Measurements from ENCODE around the gene PSMD2.
"Not testable (repeated sequence)": the region's sequence is repeated elsewhere in the genome, so short reads cannot be mapped to it uniquely, and the experiment has no call there.

The PSMD2 gene

DNA sequence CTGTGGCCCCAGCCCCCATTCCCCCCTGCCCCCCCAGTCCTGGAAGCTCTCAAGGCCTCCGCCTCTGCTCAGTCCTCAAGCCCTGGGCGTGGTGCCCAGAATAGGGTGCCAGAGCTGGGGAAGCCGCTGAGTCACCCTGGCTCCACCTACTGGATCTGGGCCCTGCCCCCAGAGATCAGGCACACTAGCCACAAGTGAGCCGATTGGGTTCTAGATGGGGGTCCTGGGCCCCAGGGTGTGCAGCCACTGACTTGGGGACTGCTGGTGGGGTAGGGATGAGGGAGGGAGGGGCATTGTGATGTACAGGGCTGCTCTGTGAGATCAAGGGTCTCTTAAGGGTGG, 21.0 kb downstream of the PSMD2 start:
- DNase-seq = peak; percentile 32

- DNase-seq = no peak
Measured at GRCh38 chr3:184321666-184322065, 22.6 kb downstream of the PSMD2 start.

GRCh38 chr3:184322731-184323487, 23.9 kb downstream of the PSMD2 start:
- no peak for DNase-seq

DNA sequence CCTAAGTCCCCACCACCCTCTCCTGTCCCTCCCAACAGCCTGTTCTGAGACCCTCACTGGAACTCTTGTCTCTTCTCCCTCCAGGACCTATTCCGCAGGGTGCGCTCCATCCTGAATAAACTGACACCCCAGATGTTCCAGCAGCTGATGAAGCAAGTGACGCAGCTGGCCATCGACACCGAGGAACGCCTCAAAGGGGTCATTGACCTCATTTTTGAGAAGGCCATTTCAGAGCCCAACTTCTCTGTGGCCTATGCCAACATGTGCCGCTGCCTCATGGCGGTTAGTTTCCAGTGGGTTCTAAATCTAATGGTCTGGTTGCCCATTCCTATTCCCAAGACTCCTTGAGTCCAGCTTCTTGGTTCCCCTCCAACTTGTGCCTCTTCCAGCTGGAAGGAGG, 24.7 kb downstream of the PSMD2 start:
- no peak for DNase-seq

- DNase-seq = no peak
Measured at GRCh38 chr3:184325269-184325668, 26.2 kb downstream of the PSMD2 start.

DNA sequence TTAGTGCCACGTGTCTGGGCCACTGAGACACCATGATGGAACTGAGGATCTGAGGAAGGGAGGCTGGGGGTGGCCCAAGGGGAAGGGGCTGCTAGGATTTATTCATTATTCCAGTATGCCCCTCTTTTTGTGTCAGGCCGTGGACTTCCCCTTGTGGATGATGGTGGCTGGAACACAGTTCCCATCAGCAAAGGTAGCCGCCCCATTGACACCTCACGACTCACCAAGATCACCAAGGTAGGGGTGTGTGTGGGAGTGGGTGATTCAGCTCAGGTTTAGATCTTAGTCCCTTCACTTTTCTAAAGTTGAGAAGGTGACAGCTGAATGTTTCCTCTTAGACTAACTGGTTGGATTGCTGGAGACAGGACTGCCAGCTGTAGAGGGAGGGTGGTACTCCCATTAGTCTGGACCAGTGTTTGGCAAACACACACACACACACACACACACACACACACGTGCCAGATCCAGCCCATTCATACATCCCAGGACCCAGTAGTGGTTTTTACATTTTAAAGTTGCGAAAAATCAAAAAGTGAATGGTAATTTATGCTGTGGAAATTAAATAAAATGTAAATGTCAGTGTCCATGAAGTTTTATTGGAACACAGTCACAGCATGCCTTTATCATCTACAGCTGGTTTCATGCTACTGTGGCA, 26.8 kb downstream of the PSMD2 start:
- no peak for DNase-seq

DNA sequence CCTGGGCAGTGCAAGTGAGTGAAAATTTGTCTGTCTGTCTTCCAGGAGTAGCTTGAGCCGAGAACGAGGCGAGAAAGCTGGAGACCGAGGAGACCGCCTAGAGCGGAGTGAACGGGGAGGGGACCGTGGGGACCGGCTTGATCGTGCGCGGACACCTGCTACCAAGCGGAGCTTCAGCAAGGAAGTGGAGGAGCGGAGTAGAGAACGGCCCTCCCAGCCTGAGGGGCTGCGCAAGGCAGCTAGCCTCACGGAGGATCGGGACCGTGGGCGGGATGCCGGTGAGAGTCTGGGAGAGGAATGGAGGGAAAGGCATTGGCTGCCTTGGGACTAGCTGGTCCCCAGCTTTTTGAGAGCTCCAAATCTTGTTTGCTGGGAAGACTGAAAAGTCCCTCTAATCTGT, 28.1 kb downstream of the PSMD2 start:
- no peak for DNase-seq

GRCh38 chr3:184328516-184328915, 29.5 kb downstream of the PSMD2 start:
- no peak for DNase-seq

DNA sequence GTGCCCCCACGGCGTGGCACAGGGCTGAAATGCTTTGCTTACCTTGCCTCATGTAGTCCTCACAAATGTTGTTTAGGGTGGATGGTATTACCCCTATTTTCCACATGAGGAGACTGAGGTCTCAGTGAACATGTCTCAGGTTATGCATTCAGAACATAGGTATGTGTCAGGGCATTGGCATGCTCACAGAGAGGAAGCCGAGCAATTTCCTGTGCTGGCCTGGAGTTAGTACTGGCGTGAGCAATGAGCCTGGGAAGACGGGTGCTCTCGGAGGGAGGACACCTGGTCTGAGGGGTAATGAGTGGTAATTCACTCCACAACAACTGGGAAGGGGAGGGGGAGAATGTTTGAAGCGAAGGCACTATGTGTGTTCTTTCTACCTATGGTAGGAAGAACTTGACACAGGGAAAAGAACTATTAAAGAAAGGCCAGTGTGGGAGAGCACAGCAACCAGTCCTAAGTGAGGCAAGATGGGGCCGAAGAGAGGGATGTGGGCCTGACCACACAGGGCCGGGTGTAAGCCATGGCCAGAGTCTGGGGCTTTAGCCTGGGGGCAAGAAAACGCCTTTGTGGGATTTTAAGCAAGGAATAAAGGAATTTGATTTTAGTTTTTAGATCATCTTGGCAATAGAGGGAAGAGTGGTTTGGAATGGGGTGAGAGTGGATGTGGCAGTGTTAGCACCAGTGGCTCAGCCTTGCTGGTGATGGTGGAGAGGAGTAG, 33.5 kb downstream of the PSMD2 start:
- DNase-seq = no peak

DNA sequence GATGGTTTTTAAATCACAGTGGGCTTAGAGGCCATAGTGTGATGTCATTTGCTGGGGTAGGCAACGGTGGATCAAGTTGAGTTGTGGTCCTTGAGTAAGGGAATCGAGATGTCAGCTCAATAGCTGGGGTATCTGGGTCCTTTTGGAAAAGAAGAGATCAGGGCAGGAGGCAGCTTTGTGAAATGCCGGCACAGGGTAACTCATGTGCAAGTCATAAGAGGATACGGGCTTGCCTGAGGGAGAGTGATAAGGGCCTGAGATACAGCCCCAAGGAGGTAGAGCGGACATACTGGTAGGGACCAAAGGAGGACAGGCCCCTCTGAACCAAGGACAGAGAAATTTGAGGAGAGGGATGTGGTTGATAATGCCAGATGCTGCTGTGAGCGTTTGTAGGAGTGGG, 34.1 kb downstream of the PSMD2 start:
- no peak for DNase-seq

GRCh38 chr3:184333700-184334099, 34.7 kb downstream of the PSMD2 start:
- DNase-seq = no peak

DNA sequence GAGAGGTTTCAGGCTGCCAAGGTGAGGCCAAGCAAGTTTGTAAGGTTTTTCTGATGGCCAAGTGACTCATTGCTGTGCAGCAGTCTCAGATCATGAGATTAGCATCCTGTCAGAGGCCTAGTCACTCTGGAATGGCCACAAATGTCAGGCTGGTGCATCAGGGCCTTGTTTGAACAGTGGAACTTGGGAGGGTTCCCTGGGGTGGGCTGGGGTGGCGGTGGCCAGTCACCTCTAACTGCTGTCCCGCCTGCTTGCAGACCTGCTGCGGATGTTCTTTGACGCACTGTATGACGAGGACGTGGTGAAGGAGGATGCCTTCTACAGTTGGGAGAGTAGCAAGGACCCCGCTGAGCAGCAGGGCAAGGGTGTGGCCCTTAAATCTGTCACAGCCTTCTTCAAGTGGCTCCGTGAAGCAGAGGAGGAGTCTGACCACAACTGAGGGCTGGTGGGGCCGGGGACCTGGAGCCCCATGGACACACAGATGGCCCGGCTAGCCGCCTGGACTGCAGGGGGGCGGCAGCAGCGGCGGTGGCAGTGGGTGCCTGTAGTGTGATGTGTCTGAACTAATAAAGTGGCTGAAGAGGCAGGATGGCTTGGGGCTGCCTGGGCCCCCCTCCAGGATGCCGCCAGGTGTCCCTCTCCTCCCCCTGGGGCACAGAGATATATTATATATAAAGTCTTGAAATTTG, 35.6 kb downstream of the PSMD2 start:
- DNase-seq = no peak

DNA sequence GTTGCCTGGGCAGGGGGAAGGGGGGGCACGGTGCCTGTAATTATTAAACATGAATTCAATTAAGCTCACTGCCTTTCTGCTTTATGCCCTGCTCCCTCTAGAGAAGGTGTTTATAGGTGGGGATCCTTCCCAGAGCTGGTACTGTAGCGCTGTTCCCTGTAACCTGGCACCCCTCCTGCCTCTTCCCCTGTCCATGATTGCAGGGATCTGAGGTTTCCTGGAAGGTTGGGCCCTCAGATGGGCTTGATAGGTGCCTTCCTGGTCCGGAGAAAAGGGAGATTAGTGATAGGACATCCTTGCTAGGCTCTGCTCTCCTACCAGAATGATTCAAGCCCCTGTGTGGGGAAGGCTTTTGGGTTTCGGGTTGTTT, 36.2 kb downstream of the PSMD2 start:
- no peak for DNase-seq

- peak; percentile 94 for DNase-seq
Measured at GRCh38 chr3:184335661-184336546, 36.9 kb downstream of the PSMD2 start.

GRCh38 chr3:184336547-184337398, 37.7 kb downstream of the PSMD2 start:
- DNase-seq = peak; percentile 85

- DNase-seq = peak; percentile 67
Measured at GRCh38 chr3:184337399-184337714, 38.3 kb downstream of the PSMD2 start, which contains the start of gene FAM131A. Gene FAM131A, plus strand, starts transcription at chr3:184337600. Its CDS starts 31 bp downstream, at chr3:184337631.

DNA sequence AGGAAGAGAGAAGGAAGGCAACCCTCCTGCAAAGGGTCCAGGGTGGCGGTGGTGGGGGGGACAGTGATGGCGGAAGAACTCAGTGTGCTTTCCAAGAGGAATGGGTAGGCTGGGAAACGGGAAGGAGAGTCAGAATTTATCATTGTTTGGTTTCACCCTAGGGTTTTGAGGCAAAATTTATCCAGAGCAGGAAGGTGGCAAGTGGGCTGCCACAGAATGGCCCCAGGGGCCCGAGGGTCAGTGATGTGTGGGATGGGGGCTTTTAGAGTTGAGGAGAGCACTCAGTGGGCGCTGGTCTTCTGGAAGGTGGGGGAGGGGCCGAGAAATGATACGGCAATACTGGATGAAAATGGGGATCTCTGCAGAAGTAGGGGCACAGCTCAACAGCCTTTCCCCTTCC, 38.9 kb downstream of the PSMD2 start:
- DNase-seq = peak; percentile 22

DNA sequence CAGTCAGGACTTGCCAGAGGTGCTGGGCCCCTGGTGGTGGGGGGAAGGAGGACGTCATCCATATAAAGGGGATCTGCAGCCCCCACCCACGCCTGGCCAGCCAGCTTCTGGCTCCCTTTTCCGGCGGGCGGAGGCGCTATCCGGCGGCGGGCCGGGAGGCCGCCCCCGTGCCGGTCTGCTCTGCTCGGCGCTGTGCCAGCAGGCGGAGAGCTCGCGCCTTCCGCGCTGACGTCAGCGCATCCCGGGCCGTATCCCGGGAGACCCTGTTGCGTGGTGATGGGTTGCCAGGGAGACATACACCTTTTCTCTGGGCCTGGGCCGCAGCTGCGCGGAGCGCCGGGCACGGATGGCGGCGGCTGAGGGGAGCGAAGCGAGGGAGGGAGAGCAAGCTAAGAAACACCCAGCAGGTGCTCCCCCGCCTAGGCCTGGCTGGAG, 39.5 kb downstream of the PSMD2 start:
- peak; percentile 94 for DNase-seq

DNA sequence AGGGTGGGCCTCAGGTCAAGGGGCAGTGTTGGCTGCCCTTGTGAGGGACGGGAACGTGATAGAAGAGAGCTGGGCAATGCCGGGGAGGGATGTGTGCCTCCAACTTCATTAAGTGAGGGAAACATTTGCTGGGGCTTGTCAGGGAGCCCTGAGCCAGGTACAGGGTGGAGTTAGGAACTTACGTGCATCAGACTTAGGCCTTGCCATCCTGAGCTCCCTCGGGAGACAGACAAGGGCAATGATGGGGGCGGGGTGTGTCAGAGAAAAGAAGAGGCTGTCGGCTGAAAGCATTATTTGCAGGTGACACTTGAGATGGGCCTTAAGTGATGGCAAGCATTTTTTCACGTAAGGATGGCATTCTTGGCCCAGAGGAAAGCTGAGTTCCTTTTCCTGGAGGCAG, 40.0 kb downstream of the PSMD2 start:
- no peak for DNase-seq

GRCh38 chr3:184339451-184340135, 40.6 kb downstream of the PSMD2 start:
- not testable (repeated sequence) for DNase-seq

DNA sequence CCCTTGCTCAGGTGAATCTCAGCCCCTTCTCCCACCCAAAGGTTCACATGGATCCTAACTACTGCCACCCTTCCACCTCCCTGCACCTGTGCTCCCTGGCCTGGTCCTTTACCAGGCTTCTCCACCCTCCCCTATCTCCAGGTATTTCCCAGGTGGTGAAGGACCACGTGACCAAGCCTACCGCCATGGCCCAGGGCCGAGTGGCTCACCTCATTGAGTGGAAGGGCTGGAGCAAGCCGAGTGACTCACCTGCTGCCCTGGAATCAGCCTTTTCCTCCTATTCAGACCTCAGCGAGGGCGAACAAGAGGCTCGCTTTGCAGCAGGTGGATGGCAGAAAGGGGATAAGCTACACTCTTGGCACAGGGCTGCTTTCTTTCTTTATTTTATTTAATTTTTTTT, 42.9 kb downstream of the PSMD2 start:
- no peak for DNase-seq
